ENCODE measurements around the gene MC3R.

- TF ChIP-seq CTCF (IDR thresholded peaks at IDR 0.05; ENCODE audit: low read depth, low read length) (no peak), POLR2A (IDR thresholded peaks at IDR 0.05; ENCODE audit: extremely low read depth, insufficient read length) (no peak)
- TF ChIP-seq, protein P1, sequence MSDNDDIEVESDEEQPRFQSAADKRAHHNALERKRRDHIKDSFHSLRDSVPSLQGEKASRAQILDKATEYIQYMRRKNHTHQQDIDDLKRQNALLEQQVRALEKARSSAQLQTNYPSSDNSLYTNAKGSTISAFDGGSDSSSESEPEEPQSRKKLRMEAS (IDR thresholded peaks at IDR 0.05; ENCODE audit: low read depth, low read length) = no peak
These were observed 20.5 kb upstream of the MC3R start for GRCh38 chr20:56228021-56228420.
